Measurements from ENCODE around the gene POLR2H.

POLR2H gene

DNA sequence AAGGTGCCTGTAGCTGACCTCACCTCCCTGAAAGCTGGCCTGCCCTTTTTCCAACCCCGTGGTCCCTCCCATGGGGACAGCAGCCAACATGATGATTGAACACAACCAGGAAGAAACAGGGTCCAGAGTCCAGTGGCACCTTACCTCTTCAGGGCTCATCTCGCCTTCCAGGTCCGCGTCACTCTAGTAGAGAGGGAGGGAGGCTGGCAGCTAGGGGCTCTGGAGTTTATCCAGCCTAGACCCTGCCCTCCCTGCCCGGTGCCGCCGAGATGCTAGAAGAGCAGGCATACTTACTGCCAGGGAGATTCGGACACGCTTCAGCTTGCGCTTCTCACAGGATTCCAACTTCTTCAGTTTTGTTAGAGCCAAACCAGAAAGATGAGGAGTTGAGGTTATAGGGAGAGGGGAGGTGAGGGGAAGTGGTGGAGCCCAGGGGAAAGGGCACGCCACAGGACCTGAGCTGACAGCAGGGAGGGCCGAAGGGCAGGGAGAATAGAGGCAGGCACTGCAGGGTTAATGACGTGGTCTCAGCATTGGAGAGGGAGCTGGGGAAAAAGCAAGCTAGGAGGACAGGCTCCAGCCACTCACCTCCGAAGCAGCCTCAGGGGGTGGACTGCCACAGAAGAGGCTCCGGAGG lies 9.2 kb upstream of the POLR2H start:
- DNase-seq (ENCODE audit: low read depth in 3 of 3, low spot score in 1 of 3): no peak

DNA sequence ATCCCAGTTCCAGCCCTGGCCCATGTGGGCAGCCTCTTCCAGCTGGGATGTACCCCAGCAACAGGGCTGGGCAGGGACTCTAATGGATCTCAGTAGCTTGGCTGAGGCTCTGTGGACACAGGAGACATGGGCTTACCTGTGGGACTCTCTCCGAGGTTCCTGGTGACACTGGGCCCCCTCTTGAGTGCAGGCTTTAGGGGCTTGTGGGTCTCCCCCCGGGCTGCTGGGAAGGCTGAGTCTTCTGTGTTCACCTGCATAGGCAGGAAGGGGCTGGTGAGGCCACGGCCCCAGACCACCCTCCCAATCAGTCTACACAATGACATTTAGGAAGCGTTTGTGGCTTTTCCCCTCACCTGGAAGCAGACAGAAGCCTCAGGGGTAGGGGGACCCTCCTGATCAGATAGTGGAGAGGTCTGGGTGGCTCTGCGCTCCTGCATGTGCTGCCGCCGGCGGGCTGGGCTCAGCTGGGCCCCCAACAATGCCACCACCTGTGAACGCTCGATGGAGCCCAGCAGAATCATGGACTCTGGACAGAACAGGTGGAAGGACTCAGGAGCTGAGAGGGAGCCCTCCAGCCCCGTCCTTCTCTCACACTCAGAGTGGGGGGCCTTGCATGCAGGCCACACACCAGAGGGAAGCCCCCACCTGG lies 8.5 kb upstream of the POLR2H start:
- DNase-seq (ENCODE audit: low read depth in 3 of 3, low spot score in 1 of 3): no peak

DNA sequence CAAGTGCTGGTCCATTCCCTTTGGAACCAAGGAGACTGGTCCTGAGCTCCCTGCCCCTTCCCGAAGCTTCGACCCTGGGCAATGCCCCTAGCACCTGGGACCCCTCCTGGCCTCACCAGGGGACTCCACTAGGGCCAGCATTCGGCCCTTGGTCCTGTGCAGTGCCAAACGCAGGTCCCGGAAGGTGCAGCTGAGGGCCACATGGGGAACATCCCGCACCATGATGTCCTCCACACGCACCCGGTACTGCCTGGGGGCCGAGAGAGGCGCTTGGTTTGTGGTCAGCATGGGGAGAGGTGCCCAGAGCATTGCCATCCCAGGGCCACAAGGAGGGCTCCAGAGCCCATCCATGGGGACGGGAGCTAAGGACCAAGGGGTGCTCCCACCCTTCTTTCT lies 8.0 kb upstream of the POLR2H start:
- no peak for DNase-seq (ENCODE audit: low read depth in 3 of 3, low spot score in 1 of 3)

DNA sequence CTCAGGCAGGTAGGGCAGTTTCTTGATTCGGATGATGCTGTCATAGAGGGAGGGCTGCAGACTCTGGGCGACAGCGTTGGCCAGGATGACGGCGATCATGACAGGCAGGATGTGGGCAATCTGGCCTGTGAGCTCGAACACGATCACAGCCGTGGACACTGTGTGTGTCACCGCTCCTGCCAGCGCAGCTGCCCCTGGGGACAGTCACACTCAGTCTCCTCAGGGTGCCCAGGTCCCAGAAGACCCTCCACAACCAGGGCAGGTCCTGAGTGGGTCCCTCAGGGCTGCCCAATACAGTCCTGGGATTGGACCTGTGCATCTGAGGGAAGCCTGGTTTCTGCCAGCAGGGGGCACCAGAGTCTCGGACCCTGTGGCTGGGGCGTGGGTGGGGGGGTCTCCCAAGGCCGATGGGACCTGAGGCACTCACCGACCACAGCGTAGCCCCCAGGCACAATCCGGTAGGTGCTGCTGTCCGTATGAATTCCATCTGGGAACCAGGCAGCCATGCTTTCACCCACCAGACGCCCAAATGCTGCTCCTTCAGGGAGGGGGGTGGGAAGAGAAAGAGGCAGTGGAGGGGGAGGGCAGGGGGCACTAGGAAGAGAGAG lies 7.3 kb upstream of the POLR2H start:
- DNase-seq (ENCODE audit: low read depth in 3 of 3, low spot score in 1 of 3): peak in 1 of 3 donors; percentile 59

DNA sequence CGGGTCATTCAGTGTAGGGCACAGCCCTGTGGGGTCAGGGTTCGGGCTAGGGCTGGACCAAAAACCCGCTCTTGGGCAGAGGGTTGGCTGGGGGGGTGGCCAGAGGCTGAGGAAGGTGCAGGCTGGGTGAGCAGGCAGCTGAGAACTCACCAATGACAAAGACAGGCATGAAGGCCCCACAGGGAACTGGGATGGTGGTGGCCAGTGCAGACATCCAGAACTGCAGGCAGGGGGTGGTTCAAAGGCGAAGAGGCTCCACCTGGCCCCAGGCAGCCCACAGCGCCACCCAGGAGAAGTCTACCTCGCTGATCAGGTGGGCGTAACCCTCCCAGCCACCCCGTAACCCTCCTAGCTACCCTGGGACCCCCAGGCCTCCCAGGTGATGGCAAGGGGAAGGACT lies 6.8 kb upstream of the POLR2H start:
- DNase-seq (ENCODE audit: low read depth in 3 of 3, low spot score in 1 of 3): no peak

DNA sequence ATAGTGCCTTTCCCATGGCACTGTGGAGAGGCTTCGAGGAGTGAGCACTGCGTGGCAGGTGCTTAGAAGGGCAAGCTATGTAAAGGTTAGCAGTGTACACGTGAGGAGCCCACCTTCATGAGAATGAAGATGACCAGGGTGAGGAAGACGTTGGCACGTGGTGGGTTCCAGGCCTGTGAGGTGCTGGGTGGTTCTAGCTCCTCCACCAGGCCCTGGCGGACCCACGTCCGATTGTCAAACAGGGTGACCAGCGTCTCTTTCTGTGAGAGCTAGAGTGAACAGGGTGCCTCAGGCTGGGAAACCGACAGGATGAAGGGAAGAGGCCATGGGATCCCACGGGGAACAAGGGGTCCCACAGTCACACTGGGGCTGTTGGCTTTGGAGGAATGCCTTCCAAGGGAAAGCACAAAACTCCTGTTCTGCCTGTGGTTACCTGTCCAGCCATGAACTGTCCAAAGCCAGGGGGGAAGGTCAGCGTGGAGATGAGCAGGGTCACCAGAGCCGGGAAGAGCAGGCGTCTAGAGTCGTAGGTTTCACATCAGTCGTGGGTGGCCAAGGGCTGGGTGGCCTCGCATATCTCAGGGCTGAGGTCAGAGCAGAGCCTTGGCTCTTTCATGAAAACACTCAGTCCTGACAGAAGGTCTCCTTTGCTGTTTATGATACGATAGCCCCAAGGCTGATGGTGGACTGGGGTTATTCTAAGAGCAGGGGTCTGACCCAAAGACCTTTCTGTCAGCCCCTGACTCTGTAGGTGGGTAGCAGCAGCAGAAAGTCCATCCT lies 6.1 kb upstream of the POLR2H start:
- DNase-seq (ENCODE audit: low read depth in 3 of 3, low spot score in 1 of 3): no peak

DNA sequence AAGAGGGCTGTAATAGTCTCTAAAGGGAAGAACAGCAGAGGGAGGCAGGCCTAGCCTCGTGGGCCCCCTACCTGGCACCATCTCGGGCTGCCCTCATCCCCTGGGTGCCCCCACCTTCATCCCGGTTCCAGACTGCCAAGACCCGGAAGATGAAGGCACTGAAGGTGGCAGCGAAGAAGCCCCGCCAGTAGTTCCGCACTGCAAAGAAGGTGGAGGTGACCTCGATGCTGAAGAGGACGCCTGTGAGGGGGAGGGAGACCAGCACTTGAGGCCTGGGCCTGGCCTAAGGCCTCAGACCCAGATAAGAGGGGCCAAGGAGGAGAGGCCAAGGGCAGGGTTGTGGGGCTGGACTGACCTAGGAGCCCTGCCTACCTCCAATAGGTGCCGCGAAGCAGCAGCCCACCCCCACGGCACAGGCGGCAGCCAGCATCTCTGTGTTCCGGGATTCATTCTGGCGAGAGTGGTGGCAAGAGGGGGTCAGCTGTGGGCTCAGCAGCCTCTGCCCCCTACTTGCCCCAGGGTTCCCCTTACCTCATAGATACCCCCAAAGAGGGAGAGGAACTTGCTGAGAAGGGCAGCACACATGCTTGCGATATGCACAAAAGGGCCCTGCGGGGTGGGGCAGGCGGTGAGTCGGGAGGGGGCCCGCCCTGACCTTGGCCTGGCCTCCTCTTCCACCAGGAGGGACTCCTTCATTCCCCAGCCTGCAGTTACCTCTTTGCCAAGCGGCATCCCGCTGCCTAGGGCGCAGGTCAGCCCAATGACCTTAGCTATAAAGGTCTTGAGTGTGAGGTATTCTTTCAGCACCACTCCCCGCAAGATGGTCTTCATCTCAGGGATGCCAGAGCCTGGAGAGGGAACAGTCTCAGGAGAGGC lies 4.0 kb upstream of the POLR2H start:
- DNase-seq (ENCODE audit: low read depth in 3 of 3, low spot score in 1 of 3): no peak

DNA sequence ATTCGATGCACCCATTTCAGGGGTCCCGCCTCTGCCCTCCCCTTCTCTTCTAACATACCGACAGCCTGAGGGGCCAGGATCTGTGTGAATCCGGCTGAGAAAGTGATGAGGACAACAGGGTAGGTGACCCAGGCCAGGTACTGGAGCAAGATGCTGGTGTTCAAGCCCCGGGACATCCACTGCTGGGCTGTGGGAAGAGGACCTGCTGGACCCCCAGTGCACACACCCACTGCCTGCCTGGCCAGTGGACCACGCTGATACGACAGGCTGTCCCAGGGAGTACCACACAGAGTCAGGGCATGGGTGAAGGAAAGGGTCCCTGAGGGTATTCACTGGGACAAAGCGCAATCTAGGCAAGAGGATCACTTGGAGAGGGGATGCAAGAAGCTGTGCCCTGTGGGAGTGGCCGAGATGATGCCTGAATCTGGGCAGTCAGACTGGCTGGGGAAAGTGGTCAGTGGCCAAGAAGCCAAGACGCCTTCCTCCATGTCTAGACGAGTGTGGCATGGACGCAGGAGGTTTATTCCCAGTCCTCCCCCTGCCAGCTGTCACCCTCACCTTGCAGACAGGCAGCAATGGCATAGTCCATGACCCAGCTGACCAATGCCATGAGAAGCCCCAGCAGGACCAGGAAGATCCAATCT lies 3.3 kb upstream of the POLR2H start:
- DNase-seq (ENCODE audit: low read depth in 3 of 3, low spot score in 1 of 3): no peak

DNA sequence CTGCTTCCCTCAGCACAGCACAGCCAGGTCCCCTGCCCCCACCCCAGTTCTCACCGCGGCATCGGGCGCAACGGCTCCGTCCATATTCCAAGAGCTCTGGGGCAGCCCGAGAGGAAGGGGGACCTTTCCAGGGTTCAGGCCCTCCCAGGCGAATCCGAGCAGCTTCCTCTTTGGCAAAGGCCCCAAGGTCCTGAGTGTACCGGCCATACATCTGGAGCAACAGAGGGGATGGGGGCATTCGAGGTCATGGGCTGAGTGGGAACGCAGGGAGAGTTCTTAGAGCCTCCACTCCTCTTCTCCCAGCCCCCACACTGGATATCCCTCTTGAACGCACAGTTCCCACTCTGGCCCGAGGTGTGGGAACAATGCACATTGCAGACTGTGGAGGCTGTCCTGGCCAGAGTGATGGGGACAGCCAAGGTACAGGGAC lies 2.6 kb upstream of the POLR2H start:
- DNase-seq (ENCODE audit: low read depth in 3 of 3, low spot score in 1 of 3): no peak

DNA sequence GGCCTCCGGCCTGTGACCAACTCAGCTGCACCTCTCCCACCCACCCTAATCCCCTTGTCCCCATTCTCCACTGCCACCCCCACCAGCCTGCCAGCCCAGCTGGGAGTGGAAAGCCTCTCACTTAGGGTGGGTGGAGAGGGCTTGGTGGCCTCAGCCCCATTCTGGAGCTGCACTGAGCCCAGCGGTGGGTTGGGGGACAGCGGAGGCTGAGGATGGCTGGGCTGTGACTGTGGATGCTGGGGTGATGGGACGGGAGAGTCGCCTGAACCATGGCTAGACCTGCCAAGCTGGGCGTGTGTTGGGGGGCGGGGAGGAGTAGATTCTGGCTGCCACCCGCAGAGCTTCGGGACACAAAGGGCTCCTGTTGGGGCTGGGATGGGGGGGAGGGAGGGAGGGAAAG lies 1.9 kb upstream of the POLR2H start:
- DNase-seq (ENCODE audit: low read depth in 3 of 3, low spot score in 1 of 3): no peak

DNA sequence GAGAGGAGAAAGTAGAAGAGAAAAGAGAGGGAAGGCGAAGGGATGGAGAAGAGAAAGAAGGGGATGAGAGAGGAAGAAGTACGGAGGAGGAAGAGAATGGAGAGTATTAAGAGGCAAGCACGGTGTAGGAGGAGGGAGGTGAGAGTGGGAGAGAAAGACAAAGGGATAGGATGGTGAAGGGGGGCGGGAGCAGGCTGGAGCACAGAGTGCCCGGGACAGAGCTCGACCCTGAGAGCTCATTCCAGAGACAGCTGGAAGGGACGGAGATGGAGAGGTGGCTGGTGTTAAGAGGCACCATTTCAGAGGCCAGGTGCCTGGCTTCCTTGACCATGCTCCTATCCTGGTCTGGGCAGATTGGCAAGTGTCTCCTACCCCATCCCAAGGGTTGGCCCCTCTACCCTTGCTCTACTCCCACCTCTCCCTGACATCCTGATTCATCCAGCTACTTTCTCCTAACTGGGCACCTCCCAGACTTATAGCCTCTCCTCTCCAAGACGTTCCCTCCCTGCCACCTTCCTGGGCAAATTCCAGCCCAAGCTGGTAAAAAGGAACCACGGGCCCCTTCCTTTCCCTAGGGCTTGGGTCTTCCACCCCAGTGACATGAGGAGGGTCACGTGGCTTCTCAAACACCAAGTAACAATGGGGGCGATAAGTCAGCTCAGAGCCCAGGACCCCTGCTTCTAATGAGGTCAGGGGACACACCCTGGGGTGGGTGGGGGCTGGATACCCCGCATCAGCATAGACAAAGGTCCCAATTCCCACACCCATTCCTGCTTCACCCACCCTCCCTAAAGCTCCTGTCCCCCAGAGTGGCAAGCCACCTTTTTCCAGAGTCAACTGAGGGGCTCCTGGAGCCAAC lies 1.2 kb upstream of the POLR2H start:
- no peak for DNase-seq (ENCODE audit: low read depth in 3 of 3, low spot score in 1 of 3)

DNA sequence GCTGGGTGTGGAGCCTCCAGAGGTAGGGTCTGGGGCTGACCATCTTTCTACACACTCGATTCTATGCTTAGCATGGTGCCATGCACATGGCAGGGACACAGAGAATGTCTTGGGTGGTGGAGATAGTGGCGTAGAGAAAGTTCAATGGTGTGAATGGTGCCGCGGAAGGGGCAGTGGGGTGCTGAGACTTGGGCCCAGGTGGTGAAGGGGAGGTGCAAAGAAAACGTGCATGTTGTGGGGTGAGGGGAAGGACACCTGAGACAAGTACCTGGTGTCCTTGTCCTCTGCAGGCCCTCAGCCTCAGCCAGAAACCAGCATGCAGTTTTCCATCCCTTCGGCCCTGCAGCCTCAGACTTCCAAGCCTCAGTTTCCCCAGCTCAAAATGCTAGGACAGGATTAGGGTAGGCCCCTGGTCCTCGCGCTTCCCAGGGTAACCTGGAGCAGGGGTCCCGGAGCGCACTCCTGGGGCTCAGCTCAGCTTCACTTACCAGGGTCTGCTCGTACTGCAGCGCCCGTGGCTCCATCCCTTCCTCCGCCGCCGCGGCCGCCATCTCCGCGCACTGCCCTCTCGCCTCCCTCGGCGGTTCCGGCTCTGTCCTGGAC lies 480 bp upstream of the POLR2H start:
- no peak for DNase-seq (ENCODE audit: low read depth in 3 of 3, low spot score in 1 of 3)

DNA sequence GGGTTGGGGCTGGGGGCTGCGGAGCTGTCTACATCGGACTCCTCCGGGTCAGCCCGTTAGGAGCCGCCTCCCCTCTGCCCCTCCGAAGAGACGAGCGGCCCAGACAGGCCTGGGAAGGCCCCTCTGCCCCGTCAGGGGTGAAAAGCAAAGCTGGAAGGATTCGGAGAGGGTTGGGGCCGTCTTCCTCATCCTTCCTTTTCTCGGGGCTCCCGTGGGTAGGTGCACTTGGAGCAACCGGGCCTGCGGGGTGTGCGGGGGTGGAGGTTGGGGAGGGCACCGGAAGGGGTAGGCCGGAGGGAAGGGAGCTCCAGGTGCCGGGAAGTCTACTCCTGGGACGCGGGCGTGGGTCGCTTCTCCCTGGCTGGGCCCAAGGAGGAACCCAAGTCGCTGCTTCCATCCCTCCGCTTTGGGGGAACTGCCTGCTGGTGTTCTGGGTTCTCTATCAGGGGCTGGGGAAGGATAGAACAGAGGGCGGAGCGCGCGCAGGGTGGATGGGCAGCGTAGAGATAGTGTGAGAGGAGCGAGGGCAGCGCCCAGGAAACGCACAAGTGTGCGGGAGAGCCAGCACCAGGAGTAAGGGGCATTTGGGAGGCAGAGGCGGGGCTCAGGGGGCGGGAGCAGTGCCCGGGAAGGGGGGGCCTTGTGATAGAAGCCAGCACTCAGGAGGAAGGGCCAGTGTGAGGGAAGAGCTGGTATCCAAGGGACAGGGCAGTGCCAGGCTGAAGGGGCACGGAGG lies 590 bp downstream of the POLR2H start:
- peak in 1 of 3 donors; percentile 33 for DNase-seq (ENCODE audit: low read depth in 3 of 3, low spot score in 1 of 3)

DNA sequence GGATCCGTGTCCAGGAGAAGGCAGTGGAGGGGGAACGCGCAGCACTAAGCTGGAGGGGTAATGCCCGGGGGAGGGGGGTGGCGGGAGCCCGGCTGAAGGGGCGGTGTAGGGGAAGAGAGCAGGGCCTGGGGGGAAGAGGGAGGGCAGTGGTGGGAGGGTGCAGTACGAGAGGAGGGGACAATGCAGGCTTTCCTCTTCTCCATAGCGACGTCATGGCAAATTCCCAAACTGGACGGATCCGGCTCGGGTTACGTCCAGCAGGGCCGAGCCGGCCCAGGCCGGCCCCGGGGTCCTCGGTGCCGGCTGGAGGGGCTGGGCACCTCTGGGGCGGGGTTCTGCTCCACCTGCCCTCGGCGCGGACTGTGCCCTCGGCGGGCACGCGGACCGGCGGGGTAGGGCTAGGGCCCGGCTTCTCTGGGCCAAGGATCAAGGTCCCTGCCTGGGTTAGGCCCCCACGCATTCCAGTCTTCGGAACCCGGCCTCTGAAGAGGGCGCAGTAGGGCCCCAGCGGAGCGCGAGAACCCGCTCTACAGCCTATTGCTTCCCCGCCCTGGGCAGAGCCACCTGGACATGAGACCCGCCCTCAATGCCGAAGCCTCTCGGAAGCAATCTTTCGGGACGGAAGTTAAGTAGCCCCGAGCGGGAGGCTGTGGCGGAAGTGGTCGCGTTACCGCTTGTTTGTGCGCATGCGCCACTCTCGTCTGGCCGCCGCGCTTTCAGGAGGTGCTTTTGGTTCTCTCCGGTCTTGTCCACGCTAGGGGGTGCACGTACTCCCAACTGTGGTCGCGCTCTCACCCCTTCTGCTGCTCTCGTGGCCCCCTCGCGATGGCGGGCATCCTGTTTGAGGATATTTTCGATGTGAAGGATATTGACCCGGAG lies 1.4 kb downstream of the POLR2H start:
- DNase-seq (ENCODE audit: low read depth in 3 of 3, low spot score in 1 of 3): peak; percentile 85 to 90 (median 89)

DNA sequence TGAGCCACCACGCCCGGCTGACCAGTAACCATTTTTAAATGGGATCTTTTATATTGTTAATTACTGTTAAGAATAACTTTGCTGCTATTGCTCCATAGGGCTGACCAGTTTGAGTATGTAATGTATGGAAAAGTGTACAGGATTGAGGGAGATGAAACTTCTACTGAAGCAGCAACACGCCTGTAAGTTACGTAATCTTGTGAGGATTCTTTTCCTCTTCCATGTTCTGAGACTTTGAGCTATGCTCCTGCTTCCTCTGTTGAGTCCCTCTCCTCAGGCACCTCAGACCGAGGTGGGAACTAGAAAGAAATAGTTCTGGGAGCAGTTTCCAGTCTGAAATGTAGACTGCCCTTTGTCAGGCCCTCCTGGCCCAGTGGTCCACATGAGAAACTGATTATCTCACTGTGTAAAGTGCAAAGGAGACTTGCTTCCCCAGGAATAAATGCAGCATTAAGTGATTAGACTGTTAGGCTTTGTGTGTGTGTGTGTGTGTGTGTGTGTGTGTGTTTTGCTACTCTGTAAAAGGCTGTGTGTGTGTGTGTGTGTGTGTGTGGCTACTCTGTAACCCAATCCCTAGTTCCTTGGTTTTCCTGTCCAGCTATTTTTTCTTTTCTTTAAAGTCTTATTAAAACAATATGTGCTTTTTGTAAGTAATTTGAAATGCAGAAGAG lies 5.2 kb downstream of the POLR2H start:
- no peak for DNase-seq (ENCODE audit: low read depth in 3 of 3, low spot score in 1 of 3)

DNA sequence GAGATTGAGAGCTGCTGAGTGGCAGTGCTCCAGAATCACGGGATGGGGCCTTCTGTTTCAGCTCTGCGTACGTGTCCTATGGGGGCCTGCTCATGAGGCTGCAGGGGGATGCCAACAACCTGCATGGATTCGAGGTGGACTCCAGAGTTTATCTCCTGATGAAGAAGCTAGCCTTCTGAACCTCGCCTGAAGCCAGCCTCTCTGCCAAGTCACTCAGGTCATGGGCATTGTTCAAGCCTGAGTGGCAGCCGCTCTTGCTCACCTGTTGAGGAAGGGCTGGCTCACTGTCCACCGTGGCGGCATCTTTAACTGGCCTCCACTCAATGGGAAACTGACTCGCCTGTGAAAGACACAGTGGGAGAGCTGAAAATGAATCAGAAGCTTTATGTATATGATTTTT lies 6.6 kb downstream of the POLR2H start:
- no peak for DNase-seq (ENCODE audit: low read depth in 3 of 3, low spot score in 1 of 3)

DNA sequence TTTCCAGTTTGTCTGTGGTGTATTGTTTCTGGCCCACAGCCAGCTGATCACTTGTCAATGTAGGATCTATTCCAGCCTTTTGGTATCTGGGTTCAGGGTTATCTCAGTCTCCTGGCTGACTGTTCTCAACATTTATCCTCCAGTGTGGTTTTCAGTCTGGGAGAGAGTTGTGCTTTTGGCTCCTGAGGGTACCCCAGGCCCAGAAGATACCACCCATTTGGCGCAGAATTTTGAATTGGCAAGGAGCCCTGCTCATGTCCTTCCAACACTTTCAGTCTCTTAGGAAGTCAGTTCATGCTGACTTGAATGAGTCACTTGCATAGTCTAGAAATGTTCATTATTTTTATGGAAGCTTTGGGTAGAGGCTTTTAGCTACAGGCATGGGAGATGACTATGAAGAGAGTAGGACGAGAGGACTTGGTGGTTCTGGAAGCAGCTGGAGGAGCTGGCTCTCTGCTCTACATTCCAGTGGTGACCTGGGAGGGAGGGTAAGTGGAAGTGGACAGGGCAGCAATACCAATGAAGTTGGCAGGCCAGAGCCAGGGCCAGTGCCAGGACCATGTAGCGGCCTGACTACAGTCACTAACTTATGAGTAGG lies 7.2 kb downstream of the POLR2H start:
- DNase-seq (ENCODE audit: low read depth in 3 of 3, low spot score in 1 of 3): no peak
